HG03442 (cell line): ENCODE results near the gene CLEC4G.

Source experiments
- ATAC-seq: cut with Tn5 transposase; IDR thresholded peaks from one replicate; pipeline ENCODE4 v1.9.1; 2021; ENCODE audit warnings: mild to moderate bottlenecking, moderate library complexity; ENCODE audit not compliant: unreplicated experiment

Gene CLEC4G

DNA sequence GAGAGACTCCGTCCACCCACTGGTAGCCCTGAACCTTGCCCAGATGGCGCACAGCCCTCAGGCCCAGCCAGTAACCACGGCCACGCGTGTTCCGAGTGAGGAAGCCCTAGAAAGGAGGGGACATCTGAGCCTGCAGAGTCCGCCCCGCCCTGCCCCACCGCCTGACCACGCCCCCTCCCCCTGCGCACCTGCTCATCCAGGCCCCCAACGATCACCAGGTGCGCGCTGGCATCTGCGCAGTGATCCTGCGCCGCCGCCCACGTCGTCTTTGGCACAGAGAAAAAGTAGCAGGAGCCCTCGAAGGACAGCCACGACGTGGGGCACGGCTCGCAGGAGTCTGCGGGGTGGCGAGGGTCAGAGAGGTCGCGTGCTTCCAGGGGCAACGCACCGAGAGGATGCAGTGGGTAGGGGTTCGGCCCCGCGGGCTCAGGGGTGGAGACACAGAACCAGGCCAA, 2.1 kb downstream of the CLEC4G start:
- no peak for ATAC-seq

GRCh38 chr19:7729211-7729610, 2.7 kb downstream of the CLEC4G start:
- ATAC-seq: no peak

GRCh38 chr19:7725791-7726190, 6.1 kb downstream of the CLEC4G start:
- no peak for ATAC-seq

GRCh38 chr19:7722231-7722651, 9.7 kb downstream of the CLEC4G start:
- no peak for ATAC-seq

DNA sequence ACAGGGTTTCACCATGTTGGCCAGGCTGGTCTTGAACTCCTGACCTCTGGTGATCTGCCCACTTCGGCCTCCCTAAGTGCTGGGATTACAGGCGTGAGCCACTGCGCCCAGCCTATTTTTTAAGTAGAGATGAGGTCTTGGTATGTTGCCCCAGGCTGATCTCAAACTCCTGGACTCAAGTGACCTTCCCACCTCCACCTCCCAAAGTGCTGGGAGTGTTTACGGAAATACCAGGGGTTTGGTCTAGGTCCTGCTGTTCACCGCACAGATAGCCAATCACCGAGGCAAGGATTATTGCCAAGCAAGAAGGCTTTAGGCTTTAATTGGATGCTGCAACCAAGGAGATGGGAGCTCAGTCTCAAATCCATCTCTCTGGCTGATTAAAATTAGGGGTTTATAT, 11.6 kb downstream of the CLEC4G start:
- no peak for ATAC-seq

- no peak for ATAC-seq
Measured at GRCh38 chr19:7718668-7719067, 13.2 kb downstream of the CLEC4G start.

- ATAC-seq: no peak
Measured at GRCh38 chr19:7716762-7717161, 15.1 kb downstream of the CLEC4G start.

DNA sequence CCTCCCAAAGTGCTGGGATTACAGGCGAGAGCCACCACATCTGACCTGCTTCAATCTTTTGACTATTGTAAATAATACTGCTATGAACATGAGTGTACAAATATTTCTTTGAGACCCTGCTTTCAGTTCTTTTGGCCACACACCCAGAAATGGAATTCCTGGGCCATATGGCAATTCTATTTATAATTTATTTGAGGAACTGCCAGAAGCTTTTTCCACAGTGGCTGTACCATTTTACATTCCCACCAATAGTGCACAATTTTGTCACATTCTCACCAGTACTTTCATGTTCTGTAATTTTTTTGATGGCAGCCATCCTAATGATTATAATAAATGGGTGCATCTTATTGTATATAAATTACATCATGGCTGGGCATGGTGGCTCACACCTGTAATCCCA, 16.2 kb downstream of the CLEC4G start:
- no peak for ATAC-seq

DNA sequence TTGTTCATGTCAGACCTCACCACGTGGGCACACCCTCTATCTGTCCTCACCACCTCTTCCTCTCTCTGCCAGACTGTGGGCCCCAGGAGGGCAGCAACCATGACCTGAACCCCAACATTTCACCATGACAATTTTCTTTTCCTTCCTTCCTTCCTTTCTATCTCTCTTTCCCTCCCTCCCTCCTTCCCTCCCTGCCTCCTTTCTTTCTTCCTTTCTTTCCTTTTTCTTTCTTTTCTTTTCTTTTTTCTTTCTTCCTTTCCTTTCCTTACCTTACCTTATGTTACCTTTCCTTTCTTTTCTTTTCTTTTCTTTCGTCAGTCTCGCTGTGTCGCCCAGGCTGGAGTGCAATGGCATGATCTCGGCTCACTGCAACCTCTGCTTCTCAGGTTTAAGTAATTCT, 21.3 kb downstream of the CLEC4G start:
- ATAC-seq: no peak

GRCh38 chr19:7709932-7710460, 21.9 kb downstream of the CLEC4G start:
- ATAC-seq: no peak

DNA sequence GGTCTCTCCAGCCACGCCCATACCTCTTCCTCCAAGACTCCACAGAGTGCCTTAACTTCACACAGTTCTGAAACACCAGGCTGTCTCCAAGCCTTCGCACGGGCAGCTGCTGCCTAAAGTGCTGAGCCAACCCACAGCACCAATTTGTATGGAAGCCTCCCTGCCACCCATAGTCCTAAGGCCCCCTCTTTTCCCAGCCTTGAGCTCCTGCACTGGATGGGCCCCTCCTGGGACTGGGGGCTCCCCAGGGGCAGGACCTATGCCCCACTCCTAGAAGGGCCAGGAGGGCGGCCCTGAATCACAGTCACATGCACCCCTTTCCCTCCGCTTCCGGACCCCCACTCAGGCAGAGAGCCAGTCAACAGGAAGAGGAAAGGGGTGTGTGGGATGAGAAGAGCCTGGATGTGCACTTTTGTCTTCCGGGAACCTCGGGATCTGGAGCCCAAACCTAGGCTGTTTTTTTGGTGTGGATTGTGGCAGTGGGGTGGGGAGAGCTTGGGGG, 24.9 kb downstream of the CLEC4G start:
- ATAC-seq: no peak

GRCh38 chr19:7706188-7706954, 25.5 kb downstream of the CLEC4G start:
- no peak for ATAC-seq

DNA sequence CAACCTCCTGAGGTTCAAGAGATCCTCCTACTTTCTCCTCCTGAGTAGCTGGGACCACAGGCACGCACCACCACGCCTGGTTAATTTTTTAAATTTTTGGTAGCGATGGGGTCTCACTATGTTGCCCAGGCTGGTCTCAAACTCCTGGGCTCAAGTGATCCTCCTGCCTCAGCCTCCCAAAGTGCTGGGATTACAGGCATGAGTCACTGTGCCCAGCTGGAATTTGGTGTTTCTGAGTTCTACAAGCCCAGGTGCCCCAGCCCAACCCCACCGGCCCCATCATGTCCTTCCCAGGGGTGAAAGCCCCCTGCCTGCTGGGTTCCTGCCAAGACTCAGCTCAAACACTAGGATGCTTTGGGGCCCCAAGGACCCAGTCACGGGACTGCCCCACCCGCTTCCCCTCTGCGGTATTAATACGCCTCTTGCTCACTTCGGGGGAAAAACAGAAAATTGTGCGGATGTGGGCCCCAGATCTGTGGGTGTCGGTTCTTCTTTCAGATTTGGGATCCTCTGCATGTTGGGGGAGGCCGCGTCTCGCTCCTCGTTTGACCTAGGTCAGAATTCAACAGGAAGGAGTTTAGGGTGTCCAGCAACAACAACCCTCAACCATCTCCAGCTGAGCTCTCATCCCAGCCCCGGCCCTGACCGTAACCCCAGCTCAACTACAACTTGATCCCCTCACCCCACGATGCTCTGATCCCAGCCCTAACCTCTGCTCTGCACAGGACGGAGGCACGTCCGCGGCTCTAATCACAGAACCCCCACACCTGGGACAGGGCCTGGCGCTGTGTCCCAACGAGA, 26.3 kb downstream of the CLEC4G start:
- ATAC-seq: no peak

DNA sequence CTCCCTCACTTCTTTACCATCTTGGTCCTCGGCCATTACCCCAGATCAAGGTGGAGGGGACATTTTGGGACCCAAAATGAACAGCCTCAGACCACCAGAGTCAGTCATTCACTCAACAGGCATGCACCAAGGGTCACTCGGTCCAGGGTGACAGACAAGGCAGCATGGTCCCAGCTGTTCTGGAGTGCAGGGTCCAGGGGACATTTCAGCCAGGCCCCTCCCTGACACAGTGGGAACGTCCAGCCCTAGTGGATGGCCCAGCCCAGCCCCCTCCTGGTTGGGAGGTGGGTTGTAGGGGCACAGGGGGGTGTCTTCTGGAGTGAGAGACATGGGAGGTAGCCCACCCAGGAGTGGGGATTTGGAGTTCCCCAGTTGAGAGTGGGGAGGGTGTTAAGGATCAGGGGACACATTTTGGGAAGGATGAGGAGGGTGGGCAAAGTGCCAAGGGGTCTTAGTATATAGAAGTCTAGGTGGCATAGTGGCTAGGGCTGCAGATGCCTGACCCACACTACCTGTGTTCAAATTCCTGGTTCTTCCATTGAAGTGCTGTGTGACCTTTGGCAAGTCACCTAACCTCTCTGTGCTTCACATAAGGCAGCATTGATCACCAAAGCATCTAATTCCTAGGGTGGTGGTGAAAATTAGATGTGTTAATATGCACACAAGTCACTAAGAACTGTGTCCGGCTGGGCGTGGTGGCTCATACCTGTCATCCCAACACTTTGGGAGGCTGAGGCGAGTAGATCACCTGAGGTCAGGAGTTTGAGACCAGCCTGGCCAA, 27.4 kb downstream of the CLEC4G start:
- ATAC-seq: no peak

DNA sequence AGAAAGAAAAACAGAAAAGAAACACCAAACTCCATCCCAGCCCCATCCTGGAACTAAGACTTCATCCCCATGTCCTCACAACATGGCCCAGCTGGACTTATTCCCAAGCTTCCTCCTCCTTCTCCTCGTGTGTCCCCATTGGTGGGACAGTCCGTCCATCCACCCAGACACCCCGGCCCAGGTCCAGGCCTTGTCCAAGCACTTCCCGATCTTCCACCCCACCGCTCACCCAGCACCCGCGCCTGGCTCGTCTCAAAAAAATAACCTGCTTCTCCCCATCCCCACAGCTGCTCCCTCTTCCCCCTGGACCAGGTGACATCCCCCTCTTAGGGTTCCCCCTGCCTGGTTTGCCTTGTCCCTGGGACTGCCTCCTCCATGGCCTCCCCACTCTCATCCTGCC, 28.6 kb downstream of the CLEC4G start:
- no peak for ATAC-seq

- peak; percentile 44 for ATAC-seq
Measured at GRCh38 chr19:7701654-7702457, 30.1 kb downstream of the CLEC4G start, which contains the start of gene FCER2. FCER2 (minus strand) TSS chr19:7702131; CDS start chr19:7699760, 2,371 bp downstream.

DNA sequence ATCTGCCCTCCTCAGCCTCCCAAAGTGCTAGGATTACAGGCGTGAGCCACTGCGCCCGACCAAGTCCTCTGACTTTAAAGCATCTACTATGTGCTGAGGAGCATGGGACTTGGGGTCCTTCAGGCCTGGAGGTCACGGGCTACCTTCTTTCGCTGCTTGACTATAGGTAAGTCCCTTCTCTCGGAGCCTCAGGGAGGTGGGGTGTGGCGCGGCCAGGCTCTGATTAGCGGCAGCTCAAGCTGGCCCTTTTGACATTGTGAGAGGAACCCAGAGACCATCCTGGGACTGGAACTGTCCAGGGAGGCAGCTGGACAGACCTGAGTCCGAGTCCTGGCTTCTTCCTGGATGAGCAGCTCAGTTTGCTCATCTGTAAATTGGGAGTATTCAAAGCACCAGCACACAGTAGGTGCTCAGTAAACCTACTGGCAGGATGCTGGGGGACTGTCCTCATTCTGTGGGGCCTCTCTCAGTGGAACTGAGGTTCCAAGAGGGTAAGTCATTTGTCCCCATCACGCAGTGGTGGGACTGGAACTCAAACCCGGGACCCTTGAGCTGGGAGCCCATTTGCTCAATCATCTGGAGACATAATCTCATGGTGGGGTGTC, 30.8 kb downstream of the CLEC4G start:
- no peak for ATAC-seq

DNA sequence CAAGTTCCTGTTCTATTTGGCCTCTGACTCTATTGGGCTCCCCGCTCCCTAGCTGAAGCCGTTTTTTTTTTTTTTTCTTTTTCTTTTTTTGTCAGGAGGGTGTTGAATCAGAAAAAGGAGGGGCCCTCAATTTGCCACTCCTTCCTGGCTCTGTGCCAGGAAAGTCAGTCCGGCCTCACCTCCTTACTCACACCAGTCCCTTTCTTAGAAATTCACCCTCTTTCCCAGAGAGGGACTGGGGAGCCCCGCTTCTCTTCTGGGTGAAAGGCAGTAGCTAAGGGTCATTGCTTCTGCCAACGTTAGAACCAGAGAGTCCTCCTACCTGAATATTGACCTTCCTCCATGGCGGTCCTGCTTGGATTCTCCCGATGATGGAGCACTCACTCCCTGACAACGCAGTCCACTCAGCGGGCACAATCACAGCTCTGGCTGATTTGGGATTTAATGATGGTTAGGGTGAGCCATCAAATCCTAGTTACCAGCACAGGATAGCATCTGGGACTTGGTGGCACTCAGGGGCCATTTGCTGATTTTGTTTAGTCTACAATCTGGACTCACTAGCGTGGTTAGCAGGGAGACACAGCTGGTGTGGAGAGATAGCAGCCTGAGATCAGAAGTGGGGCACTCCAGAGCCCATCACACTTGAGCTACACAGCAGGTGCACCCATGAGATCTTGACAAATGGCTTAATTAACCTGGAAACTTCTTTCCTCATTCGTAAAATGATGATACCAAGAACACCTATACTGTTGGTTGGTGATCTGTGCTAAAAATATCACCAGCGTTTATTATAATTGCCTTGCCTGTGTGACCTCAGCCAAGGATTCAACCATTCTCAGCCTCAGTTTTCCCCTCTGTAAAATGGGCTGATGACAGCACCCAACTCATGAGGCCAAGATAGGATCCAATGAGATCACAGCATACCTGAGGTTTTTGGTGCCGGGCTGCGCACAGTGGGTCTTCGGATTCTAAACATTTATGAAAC, 32.2 kb downstream of the CLEC4G start:
- no peak for ATAC-seq
